Loucy (cell line): ENCODE measurements around the gene PHTF2.
A peak's percentile ranks its signal among the peaks of the same experiment; 100 is the strongest.

Source experiments
- H2AFZ ChIP-seq: fragments of 200-600 bp; sonication (generic); 2 replicates; pipeline ENCODE4 v1.6.0; 2016; ENCODE audit warnings: antibody characterized with exemption, mild to moderate bottlenecking, low read length, moderate library complexity
- H3F3A ChIP-seq: fragments of 200-600 bp; 2 replicates; pipeline ENCODE4 v1.6.0; 2016; ENCODE audit warnings: antibody characterized with exemption, low read depth, mild to moderate bottlenecking
- H3K27me3 ChIP-seq: fragments of 200-600 bp; sonication (generic); 2 replicates; pipeline ENCODE4 v1.6.1; 2014; ENCODE audit warnings: low read length, mild to moderate bottlenecking; ENCODE audit not compliant: insufficient read depth, poor library complexity, severe bottlenecking
- H3K36me3 ChIP-seq: fragments of 200-600 bp; sonication (generic); 2 replicates; pipeline ENCODE4 v1.6.1; 2016; ENCODE audit warnings: low read length; ENCODE audit not compliant: insufficient read depth
- H3K4me1 ChIP-seq: fragments of 200-600 bp; sonication (generic); 2 replicates; pipeline ENCODE4 v1.5.1; 2014; ENCODE audit warnings: low read length, mild to moderate bottlenecking; ENCODE audit not compliant: insufficient read depth, poor library complexity, severe bottlenecking
- H3K4me2 ChIP-seq: fragments of 200-600 bp; sonication (generic); 2 replicates; pipeline ENCODE4 v1.6.0; 2014; ENCODE audit warnings: antibody characterized with exemption, low read length, low read depth, mild to moderate bottlenecking; ENCODE audit not compliant: poor library complexity, severe bottlenecking
- H3K4me3 ChIP-seq: fragments of 200-600 bp; sonication (generic); 2 replicates; pipeline ENCODE4 v1.5.1; 2014; ENCODE audit warnings: low read length, mild to moderate bottlenecking, mixed read lengths; ENCODE audit not compliant: poor library complexity, severe bottlenecking
- H3K79me2 ChIP-seq: fragments of 200-600 bp; sonication (generic); 2 replicates; pipeline ENCODE4 v1.6.1; 2014; ENCODE audit warnings: low read length; ENCODE audit not compliant: insufficient read depth
- H3K9ac ChIP-seq: fragments of 200-600 bp; sonication (generic); 2 replicates; pipeline ENCODE4 v1.6.0; 2014; ENCODE audit warnings: mild to moderate bottlenecking, low read depth, low read length, moderate library complexity; ENCODE audit not compliant: poor library complexity, severe bottlenecking
- H3K9me2 ChIP-seq: fragments of 200-600 bp; sonication (generic); replicated peaks from 2 replicates; pipeline ENCODE4 v1.6.1; 2016; ENCODE audit warnings: low read depth, low read length, mixed read lengths
- H3K9me3 ChIP-seq: fragments of 200-600 bp; sonication (generic); 2 replicates; pipeline ENCODE4 v1.6.1; 2014; ENCODE audit warnings: mild to moderate bottlenecking, antibody characterized with exemption, low read length, low read depth; ENCODE audit not compliant: insufficient read depth
- H4K20me1 ChIP-seq: fragments of 200-600 bp; sonication (generic); 2 replicates; pipeline ENCODE4 v1.6.0; 2014; ENCODE audit warnings: antibody characterized with exemption, low read length, mild to moderate bottlenecking; ENCODE audit not compliant: insufficient read depth, poor library complexity, severe bottlenecking
- CTCF ChIP-seq: fragments of 200-600 bp; sonication (generic); conservative IDR thresholded peaks from 2 replicates; pipeline ENCODE4 v1.5.1; 2014; ENCODE audit warnings: mild to moderate bottlenecking, antibody characterized with exemption, low read length
- EZH2phosphoT487 ChIP-seq: fragments of 200-600 bp; IDR thresholded peaks from 2 replicates; pipeline ENCODE4 v1.6.1; 2018; ENCODE audit warnings: antibody characterized with exemption, mild to moderate bottlenecking, moderate library complexity, borderline replicate concordance

The PHTF2 gene

DNA sequence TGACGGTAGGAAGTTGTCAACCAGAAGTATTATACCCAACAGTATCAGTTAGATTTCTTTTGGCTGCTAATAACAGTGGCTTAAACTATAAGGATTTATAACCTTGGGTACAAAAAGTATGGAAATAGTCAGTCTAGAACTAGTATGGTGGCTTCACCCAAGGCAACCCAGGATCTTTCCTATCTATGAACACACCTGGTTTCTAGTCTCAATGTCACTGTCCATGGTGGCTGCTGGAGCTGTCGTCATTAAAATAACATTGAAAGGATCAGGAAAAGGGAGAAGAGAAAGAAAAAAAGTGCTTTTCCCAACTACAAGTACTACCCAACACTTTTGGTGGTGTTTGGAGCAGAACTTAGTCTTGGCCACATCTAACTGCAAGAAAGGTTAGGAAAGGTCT is 27.7 kb downstream of the PHTF2 start:
- H4K20me1 ChIP-seq, result peaks cover 4% of the 10 kb centered on the region
- peaks cover 7% of the 10 kb centered on the region for H3K9me3 ChIP-seq
- H3K9me2 ChIP-seq, result no peaks in the 10 kb centered on the region
- no peak overlapping the region for H3K4me3 ChIP-seq
- peaks cover 68% of the 10 kb centered on the region for H3K79me2 ChIP-seq
- H3F3A ChIP-seq, result no peaks in the 10 kb centered on the region
- no peak for TF ChIP-seq EZH2phosphoT487
- no peak for TF ChIP-seq CTCF
- no peaks in the 10 kb centered on the region for H3K36me3 ChIP-seq
- no peaks in the 10 kb centered on the region for H3K27me3 ChIP-seq
- no peak overlapping the region for H3K4me2 ChIP-seq
- no peak overlapping the region for H3K9ac ChIP-seq
- peaks cover 14% of the 10 kb centered on the region for H3K4me1 ChIP-seq
- H2AFZ ChIP-seq, result no peak overlapping the region

GRCh38 chr7:77827999-77828398 is 29.4 kb downstream of the PHTF2 start:
- Histone ChIP-seq H3K36me3 (no peaks in the 10 kb centered on the region), H4K20me1 (peaks cover 4% of the 10 kb centered on the region), H3K9me2 (no peaks in the 10 kb centered on the region), H3K9ac (no peak overlapping the region), H3F3A (no peaks in the 10 kb centered on the region), H3K4me2 (peak overlapping the region; percentile 27), H3K9me3 (peaks cover 4% of the 10 kb centered on the region; the same call in 1 of the 2 replicates), H3K27me3 (no peaks in the 10 kb centered on the region), H3K79me2 (peaks cover 60% of the 10 kb centered on the region), H3K4me3 (no peak overlapping the region), H3K4me1 (peaks cover 19% of the 10 kb centered on the region), H2AFZ (no peak overlapping the region)
- TF ChIP-seq CTCF (no peak), EZH2phosphoT487 (no peak)

DNA sequence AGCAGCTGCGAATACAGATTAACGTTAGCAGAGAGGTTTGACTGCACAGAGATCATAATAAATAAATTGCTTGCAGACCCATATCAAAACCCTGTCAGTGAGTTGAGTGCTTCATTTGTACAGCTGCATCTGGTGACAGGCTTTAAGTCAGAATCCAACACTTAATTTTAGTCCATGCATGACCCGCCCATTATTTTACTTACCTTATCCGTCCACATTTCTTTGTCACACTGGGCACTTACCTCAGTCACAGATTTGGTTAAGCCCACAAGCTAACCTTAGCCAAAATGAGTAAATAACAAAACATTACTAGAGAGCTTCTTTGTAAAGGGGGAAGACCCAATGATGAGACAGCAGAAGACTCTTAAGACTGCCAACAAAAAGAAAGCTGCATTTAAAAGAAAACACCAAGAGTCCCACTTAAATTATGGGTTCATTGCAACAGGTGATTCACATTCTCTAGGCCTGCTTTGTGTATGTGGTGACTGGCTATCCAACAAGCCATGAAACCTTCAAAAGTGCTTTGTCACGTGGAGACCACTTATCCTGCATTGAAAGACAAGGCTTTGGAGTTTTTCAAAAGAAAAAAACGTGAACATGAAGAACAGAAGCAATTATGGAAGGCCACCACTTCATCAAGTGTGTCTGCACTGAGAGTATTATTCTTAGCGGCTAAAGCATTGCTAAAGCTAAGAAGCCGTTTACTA is 32.2 kb downstream of the PHTF2 start:
- Histone ChIP-seq H3K9me3 (peaks cover 3% of the 10 kb centered on the region; the same call in 1 of the 2 replicates), H3K4me2 (no peak overlapping the region), H3K36me3 (no peaks in the 10 kb centered on the region), H3F3A (no peaks in the 10 kb centered on the region), H3K4me3 (no peak overlapping the region), H4K20me1 (peaks cover 4% of the 10 kb centered on the region), H3K9me2 (no peaks in the 10 kb centered on the region), H3K9ac (no peak overlapping the region), H3K27me3 (no peaks in the 10 kb centered on the region), H3K4me1 (peaks cover 29% of the 10 kb centered on the region), H3K79me2 (peaks cover 55% of the 10 kb centered on the region), H2AFZ (no peak overlapping the region)
- TF ChIP-seq EZH2phosphoT487, result no peak
- no peak for TF ChIP-seq CTCF
